Esophagus squamous epithelium (tissue), 4 donors: ENCODE data around the gene CAMK1G.

ENCODE experiments used
- POLR2A ChIP-seq, 4 donors: fragments of 450-650 bp; IDR thresholded peaks; one replicate each; pipeline ENCODE4 v1.6.1; 2017; ENCODE audit warnings: antibody characterized with exemption in 4 of 4, mild to moderate bottlenecking in 4 of 4, moderate library complexity in 3 of 4
- TF ChIP-seq, protein P1 (sequence below), 6 experiments: fragments of 450-650 bp in 4 of 6; fragments of 200-600 bp in 2 of 6; sonication (generic) in 2 of 6; IDR thresholded peaks; one replicate each; pipeline ENCODE4 v1.5.1; 2016 to 2019; ENCODE audit warnings: antibody characterized with exemption in 6 of 6, mild to moderate bottlenecking in 4 of 6, moderate library complexity in 4 of 6

DNA sequence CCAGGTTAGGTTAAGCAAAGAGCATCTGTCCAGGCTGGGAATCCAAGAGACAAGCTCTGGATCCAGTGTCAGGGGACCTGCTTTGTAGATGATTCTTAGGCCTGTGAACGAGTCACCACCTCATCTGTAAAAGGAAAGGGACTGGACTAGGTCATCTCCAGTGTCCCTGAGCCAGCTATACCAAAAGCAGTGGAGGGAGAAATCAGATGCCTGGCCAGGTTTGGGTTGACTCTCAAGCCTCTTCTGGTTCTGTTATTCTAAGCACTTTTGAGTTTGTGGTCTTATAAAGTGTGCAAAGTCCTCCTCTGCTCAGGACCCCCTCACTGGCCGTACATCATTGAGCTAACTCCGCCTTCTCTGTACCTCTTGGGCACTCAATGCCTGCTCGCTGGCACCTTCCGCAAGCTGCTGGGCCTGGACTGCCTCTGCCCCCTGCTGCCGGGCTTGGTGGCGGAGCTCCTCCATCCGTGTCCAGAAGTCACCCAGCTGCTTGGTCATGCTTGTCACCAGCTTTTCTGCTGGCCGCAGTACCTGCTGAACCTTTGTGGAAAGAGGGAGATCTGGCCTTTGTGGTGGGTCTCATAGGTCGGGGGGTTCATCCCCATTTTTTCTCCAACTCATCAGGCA, 33.6 kb downstream of the CAMK1G start:
- TF ChIP-seq, protein P1, sequence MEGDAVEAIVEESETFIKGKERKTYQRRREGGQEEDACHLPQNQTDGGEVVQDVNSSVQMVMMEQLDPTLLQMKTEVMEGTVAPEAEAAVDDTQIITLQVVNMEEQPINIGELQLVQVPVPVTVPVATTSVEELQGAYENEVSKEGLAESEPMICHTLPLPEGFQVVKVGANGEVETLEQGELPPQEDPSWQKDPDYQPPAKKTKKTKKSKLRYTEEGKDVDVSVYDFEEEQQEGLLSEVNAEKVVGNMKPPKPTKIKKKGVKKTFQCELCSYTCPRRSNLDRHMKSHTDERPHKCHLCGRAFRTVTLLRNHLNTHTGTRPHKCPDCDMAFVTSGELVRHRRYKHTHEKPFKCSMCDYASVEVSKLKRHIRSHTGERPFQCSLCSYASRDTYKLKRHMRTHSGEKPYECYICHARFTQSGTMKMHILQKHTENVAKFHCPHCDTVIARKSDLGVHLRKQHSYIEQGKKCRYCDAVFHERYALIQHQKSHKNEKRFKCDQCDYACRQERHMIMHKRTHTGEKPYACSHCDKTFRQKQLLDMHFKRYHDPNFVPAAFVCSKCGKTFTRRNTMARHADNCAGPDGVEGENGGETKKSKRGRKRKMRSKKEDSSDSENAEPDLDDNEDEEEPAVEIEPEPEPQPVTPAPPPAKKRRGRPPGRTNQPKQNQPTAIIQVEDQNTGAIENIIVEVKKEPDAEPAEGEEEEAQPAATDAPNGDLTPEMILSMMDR (IDR thresholded peaks at IDR 0.05), result no peak
- no peak for TF ChIP-seq POLR2A (IDR thresholded peaks at IDR 0.05)
